LNCaP clone FGC (cell line): ENCODE data around the gene CCNQ.

Experiments
- DNase-seq: peaks from one replicate; pipeline ENCODE4 v3.0.0-alpha.2; 2011; ENCODE audit warnings: low read depth
- H3K4me3 ChIP-seq: 2 replicates; pipeline ENCODE4 v1.5.1; 2011; ENCODE audit warnings: mild to moderate bottlenecking, low read depth, low read length, control low read depth
- CTCF ChIP-seq: IDR thresholded peaks from 2 replicates; pipeline ENCODE4 v1.5.1; 2012; ENCODE audit warnings: mild to moderate bottlenecking; ENCODE audit not compliant: control insufficient read depth, insufficient read depth; ENCODE audit errors: extremely low read depth

Gene CCNQ

GRCh38 chrX:153598541-153599191 is at the start of gene CCNQ:
Gene CCNQ, minus strand, starts transcription at chrX:153599139. Its CDS starts 66 bp downstream, at chrX:153599073.
- TF ChIP-seq CTCF: no peak
- peak within 1 kb of the TSS; percentile 66 for H3K4me3 ChIP-seq
- DNase-seq: no peak

GRCh38 chrX:153647461-153648357 is 48.8 kb upstream of the CCNQ start:
- peak overlapping the region; percentile 23; the same call in 1 of the 2 replicates for H3K4me3 ChIP-seq
- no peak for DNase-seq
- TF ChIP-seq CTCF: no peak

GRCh38 chrX:153646620-153647373 is 47.9 kb upstream of the CCNQ start, which contains the start of gene DUSP9:
Gene DUSP9, plus strand, starts transcription at chrX:153647203. Its CDS starts 751 bp downstream, at chrX:153647954.
- no peak for TF ChIP-seq CTCF
- DNase-seq: no peak
- H3K4me3 ChIP-seq: peak within 1 kb of the TSS; percentile 23; the same call in 1 of the 2 replicates

GRCh38 chrX:153645921-153646488 is 47.1 kb upstream of the CCNQ start:
- no peak for TF ChIP-seq CTCF
- H3K4me3 ChIP-seq: no peak overlapping the region
- DNase-seq: no peak

- no peak overlapping the region for H3K4me3 ChIP-seq
- TF ChIP-seq CTCF: no peak
- DNase-seq: no peak
These were observed 46.2 kb upstream of the CCNQ start for GRCh38 chrX:153645151-153645550.

GRCh38 chrX:153644356-153645125 is 45.6 kb upstream of the CCNQ start:
- DNase-seq: no peak
- no peak overlapping the region for H3K4me3 ChIP-seq
- TF ChIP-seq CTCF: no peak
